ENCODE data around the gene DPRX. TPM values are rescaled to one million over a fixed set of nuclear protein-coding genes. Genes with fewer than 3 reads are reported as not detected.
A peak's percentile ranks its signal among the peaks of the same experiment; 100 is the strongest.

Gene DPRX
- total RNA-seq, 1 experiment from 2014 or later: not detected

DNA sequence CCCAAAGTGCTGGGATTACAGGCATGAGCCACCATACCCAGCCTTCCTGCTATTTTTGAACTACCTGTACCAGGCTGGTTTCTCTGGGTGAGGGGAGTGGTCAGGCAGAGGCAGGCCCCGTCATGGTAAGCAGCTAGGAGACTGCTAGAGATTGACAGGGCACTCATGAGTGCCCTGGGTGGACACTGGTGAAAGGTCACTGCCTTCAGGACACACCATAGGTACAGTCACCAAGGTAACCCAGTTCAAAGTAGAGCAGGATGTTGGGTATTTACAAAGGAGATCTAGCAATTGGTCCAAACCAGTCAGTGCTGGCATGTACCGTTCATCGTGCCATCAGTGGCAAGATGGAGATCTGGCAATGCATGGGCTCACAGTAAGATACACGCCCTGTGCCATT lies 25.5 kb downstream of the DPRX start:
- intact Hi-C loops (cut with micrococcal nuclease): no loop called here
- H2AFZ ChIP-seq (ENCODE audit: low read length): no peak overlapping the region
- no TSS peak for BruUV-seq (replicated peaks)
- H4K20me1 ChIP-seq (ENCODE audit: low read length): no peaks in the 10 kb centered on the region
- no peaks in the 10 kb centered on the region for H3K4me1 ChIP-seq (ENCODE audit: insufficient read depth, low read length)
- H3K79me2 ChIP-seq (ENCODE audit: low read length): no peaks in the 10 kb centered on the region
- H3K9me2 ChIP-seq (replicated peaks; ENCODE audit: low read length): no peaks in the 10 kb centered on the region
- H3K27me3 ChIP-seq (ENCODE audit: low read length): no peaks in the 10 kb centered on the region
- H3K9ac ChIP-seq (ENCODE audit: low read length): no peak overlapping the region
- H3K27ac ChIP-seq (ENCODE audit: low read length): no peak overlapping the region
- ChIA-PET POLR2A (ENCODE audit: unreplicated experiment) (no interaction called here), CTCF (no interaction called here)
- no peak overlapping the region for H3K4me3 ChIP-seq (ENCODE audit: low read length)
- peaks cover 44% of the 10 kb centered on the region for H3K9me3 ChIP-seq (ENCODE audit: low read length)
- DNase-seq: no peak
- no peaks in the 10 kb centered on the region for H3K36me3 ChIP-seq (ENCODE audit: low read depth, low read length)
- H3F3A ChIP-seq (ENCODE audit: low read length, unreplicated experiment): no peaks in the 10 kb centered on the region
- ATAC-seq: no peak
- TF ChIP-seq EZH2 (IDR thresholded peaks at IDR 0.05; ENCODE audit: low read length, unreplicated experiment) (no peak), EZH2phosphoT487 (IDR thresholded peaks at IDR 0.05; ENCODE audit: borderline replicate concordance, low read length) (no peak)
- TF ChIP-seq, protein P1, sequence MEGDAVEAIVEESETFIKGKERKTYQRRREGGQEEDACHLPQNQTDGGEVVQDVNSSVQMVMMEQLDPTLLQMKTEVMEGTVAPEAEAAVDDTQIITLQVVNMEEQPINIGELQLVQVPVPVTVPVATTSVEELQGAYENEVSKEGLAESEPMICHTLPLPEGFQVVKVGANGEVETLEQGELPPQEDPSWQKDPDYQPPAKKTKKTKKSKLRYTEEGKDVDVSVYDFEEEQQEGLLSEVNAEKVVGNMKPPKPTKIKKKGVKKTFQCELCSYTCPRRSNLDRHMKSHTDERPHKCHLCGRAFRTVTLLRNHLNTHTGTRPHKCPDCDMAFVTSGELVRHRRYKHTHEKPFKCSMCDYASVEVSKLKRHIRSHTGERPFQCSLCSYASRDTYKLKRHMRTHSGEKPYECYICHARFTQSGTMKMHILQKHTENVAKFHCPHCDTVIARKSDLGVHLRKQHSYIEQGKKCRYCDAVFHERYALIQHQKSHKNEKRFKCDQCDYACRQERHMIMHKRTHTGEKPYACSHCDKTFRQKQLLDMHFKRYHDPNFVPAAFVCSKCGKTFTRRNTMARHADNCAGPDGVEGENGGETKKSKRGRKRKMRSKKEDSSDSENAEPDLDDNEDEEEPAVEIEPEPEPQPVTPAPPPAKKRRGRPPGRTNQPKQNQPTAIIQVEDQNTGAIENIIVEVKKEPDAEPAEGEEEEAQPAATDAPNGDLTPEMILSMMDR (conservative IDR thresholded peaks at IDR 0.05; ENCODE audit: low read depth, low read length): no peak
- H3K4me2 ChIP-seq (ENCODE audit: low read length): no peak overlapping the region

DNA sequence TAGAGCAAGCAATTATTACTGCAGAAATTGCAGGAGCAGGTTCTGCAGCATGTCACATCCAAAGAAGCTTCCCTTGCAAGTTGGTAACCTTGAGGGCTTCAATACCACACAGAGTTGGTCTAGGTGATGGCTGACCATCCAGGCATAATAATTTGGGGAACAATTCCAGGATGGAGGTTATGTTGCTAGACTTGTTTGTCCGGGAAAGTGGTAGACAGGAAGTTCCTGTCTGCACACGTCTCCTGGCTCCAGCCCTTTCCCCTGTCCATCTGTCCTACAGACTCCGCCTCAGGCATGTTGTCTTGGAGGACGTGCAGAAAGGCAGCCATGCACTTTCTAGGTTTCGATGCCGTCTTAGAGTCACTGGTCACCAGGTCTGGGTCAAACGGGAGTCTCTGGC lies 26.0 kb downstream of the DPRX start:
- ChIA-PET POLR2A (ENCODE audit: unreplicated experiment) (no interaction called here), CTCF (no interaction called here)
- H3K9me2 ChIP-seq (replicated peaks; ENCODE audit: low read length): no peaks in the 10 kb centered on the region
- intact Hi-C loops (cut with micrococcal nuclease): no loop called here
- H3K4me3 ChIP-seq (ENCODE audit: low read length): no peak overlapping the region
- H3K79me2 ChIP-seq (ENCODE audit: low read length): no peaks in the 10 kb centered on the region
- no peak overlapping the region for H2AFZ ChIP-seq (ENCODE audit: low read length)
- ATAC-seq: no peak
- no peak overlapping the region for H3K27ac ChIP-seq (ENCODE audit: low read length)
- H3F3A ChIP-seq (ENCODE audit: low read length, unreplicated experiment): no peaks in the 10 kb centered on the region
- no peak for DNase-seq
- no peak overlapping the region for H3K9ac ChIP-seq (ENCODE audit: low read length)
- no peaks in the 10 kb centered on the region for H3K36me3 ChIP-seq (ENCODE audit: low read depth, low read length)
- H3K9me3 ChIP-seq (ENCODE audit: low read length): peaks cover 39% of the 10 kb centered on the region
- no peak overlapping the region for H3K4me2 ChIP-seq (ENCODE audit: low read length)
- H3K27me3 ChIP-seq (ENCODE audit: low read length): no peaks in the 10 kb centered on the region
- no peaks in the 10 kb centered on the region for H3K4me1 ChIP-seq (ENCODE audit: insufficient read depth, low read length)
- no peaks in the 10 kb centered on the region for H4K20me1 ChIP-seq (ENCODE audit: low read length)
- no peak for TF ChIP-seq EZH2phosphoT487 (IDR thresholded peaks at IDR 0.05; ENCODE audit: borderline replicate concordance, low read length)
- TF ChIP-seq, protein P1 (conservative IDR thresholded peaks at IDR 0.05; ENCODE audit: low read depth, low read length): no peak
- no TSS peak for BruUV-seq (replicated peaks)

DNA sequence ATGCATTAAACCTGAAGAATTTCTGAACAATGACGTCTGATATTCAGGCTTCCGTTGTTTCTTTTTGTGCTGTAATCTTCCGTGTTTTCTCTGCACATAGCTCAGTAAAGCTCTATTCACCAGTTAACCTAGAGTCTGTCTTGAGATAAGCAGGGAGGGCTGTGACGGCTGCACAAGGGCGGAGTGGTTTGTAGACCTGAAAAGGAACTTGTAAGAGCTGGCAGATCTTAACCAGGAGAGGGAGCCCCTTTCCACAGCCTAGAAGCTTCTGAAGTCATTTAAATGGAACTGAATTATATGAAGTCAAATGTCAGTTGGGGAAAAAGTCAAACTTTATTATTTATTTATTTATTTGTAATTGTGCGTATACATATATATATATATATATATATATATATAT lies 27.5 kb downstream of the DPRX start:
- Histone ChIP-seq H3K9ac (ENCODE audit: low read length) (no peak overlapping the region), H2AFZ (ENCODE audit: low read length) (no peak overlapping the region), H3K27me3 (ENCODE audit: low read length) (no peaks in the 10 kb centered on the region), H3K79me2 (ENCODE audit: low read length) (no peaks in the 10 kb centered on the region), H3K9me2 (replicated peaks; ENCODE audit: low read length) (no peaks in the 10 kb centered on the region), H3K4me3 (ENCODE audit: low read length) (no peak overlapping the region), H3K4me2 (ENCODE audit: low read length) (no peak overlapping the region), H3K27ac (ENCODE audit: low read length) (no peak overlapping the region), H3K36me3 (ENCODE audit: low read depth, low read length) (no peaks in the 10 kb centered on the region), H3K9me3 (ENCODE audit: low read length) (peaks cover 32% of the 10 kb centered on the region), H3K4me1 (ENCODE audit: insufficient read depth, low read length) (no peaks in the 10 kb centered on the region), H3F3A (ENCODE audit: low read length, unreplicated experiment) (no peaks in the 10 kb centered on the region), H4K20me1 (ENCODE audit: low read length) (no peaks in the 10 kb centered on the region)
- TF ChIP-seq, protein P1 (conservative IDR thresholded peaks at IDR 0.05; ENCODE audit: low read depth, low read length): peak; percentile 51
- TF ChIP-seq EZH2phosphoT487 (IDR thresholded peaks at IDR 0.05; ENCODE audit: borderline replicate concordance, low read length): no peak
- BruUV-seq (replicated peaks): no TSS peak
- ChIA-PET POLR2A (ENCODE audit: unreplicated experiment) (interaction anchor here (0.7 kb wide), 1 partner anchor 302 kb away, joined by 7 read pairs; no protein-coding TSS in a partner anchor), CTCF (interaction anchor here (0.6 to 1.1 kb wide), 3 partner anchors 80 to 478 kb away, joined by 3 to 4 read pairs (median 3); no protein-coding TSS in a partner anchor)
- DNase-seq: peak; percentile 30
- ATAC-seq: peak; percentile 33; the same call in 1 of the 2 replicates
- intact Hi-C loops (cut with micrococcal nuclease): loop anchor here (1.0 kb wide), 1 partner anchor 88 kb away; no protein-coding TSS in a partner anchor

Measured in PC-3 (cell line).